GM23338 (cell line): ENCODE measurements around the gene DUSP7. TPM values are rescaled to one million over a fixed set of nuclear protein-coding genes. Genes with fewer than 3 reads are reported as not detected.

ENCODE experiments used
- CREB1 ChIP-seq: fragments of 250-450 bp; sonication (Bioruptor Pico); IDR thresholded peaks from 2 replicates; pipeline ENCODE4 v1.5.0; 2020; ENCODE audit warnings: low read depth, mild to moderate bottlenecking, moderate library complexity
- EZH2 ChIP-seq: fragments of 200-600 bp; sonication (generic); IDR thresholded peaks from one replicate; pipeline ENCODE4 v1.8.0; 2017; ENCODE audit warnings: antibody characterized with exemption, mild to moderate bottlenecking, low read depth; ENCODE audit not compliant: unreplicated experiment
- EZH2phosphoT487 ChIP-seq: fragments of 200-600 bp; sonication (generic); IDR thresholded peaks from one replicate; pipeline ENCODE4 v1.8.1; 2018; ENCODE audit warnings: antibody characterized with exemption; ENCODE audit not compliant: unreplicated experiment
- NANOG ChIP-seq: IDR thresholded peaks from 2 replicates; pipeline ENCODE4 v1.6.1; 2016; ENCODE audit warnings: antibody characterized with exemption, borderline replicate concordance
- POLR2AphosphoS5 ChIP-seq: IDR thresholded peaks from 2 replicates; pipeline ENCODE4 v1.6.1; 2016; ENCODE audit warnings: antibody characterized with exemption, low read depth
- STAT1 ChIP-seq: IDR thresholded peaks from one replicate; pipeline ENCODE4 v1.6.1; 2016; ENCODE audit warnings: antibody characterized with exemption; ENCODE audit not compliant: unreplicated experiment
- polyA plus RNA-seq: library from polyadenylated mRNA; unstranded; fragments of >200 nt; fragmentation: Nextera tagmentation; extraction: Ambion mirVana; gene quantifications from 2 replicates; pipeline ENCODE4 v1.2.1, GENCODE V29; 2016
- total RNA-seq: library from RNA; depleted of rRNA; stranded (reverse); fragments of >200 nt; shearing (Covaris generic); gene quantifications from 2 replicates; pipeline ENCODE4 v1.2.3, GENCODE V29; 2014
- TF ChIP-seq, protein P1 (sequence below): fragments of 250-450 bp; sonication (Bioruptor Pico); IDR thresholded peaks from 2 replicates; pipeline ENCODE4 v1.5.0; 2020; ENCODE audit warnings: mild to moderate bottlenecking, moderate library complexity
- TF ChIP-seq, protein P2 (sequence below), 2 experiments: fragments of 200-600 bp in 1 of 2; sonication (generic) in 1 of 2; conservative IDR thresholded peaks; 2 replicates each; pipeline versions ENCODE4 v1.5.1 to v1.6.1; 2016 to 2017; ENCODE audit warnings: antibody characterized with exemption in 2 of 2, low read depth in 2 of 2, mild to moderate bottlenecking in 2 of 2, moderate library complexity in 1 of 2
- TF ChIP-seq, protein P3 (sequence below): IDR thresholded peaks from one replicate; pipeline ENCODE4 v1.6.1; 2018; ENCODE audit warnings: antibody characterized with exemption; ENCODE audit not compliant: unreplicated experiment
- TF ChIP-seq, protein P4 (sequence below): IDR thresholded peaks from 2 replicates; pipeline ENCODE4 v1.6.1; 2016; ENCODE audit warnings: antibody characterized with exemption

DUSP7 gene
- total and polyA plus RNA-seq, 2 experiments from 2014 or later: 5.6 to 14.7 TPM

DNA sequence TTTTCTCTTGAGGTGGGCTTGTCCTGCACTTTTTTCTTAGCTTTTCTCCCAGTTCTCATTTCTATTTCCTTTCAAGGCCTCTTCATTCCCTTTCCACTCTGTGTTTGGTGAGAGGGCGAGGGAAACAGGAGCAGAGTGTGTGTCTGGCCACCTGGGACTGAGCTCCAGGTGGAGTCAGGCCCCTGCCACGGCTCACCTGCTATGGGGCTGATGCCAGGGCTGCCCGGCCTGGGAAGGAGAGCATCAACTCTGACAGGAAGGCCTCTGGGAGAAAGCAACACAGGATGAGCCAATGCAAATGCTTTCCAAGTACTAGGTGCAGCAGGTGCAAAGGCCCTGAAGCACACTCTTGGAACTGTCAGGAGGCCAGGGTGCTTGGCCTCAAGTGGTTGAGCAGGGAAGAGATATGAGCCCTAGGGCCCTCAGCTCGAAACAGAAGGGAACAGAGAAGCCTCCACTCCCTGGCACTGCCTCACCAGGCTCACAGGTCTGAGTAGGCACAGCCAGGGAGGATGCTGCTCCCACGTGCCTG, 27.3 kb upstream of the DUSP7 start (continued):
- TF ChIP-seq, protein P1, sequence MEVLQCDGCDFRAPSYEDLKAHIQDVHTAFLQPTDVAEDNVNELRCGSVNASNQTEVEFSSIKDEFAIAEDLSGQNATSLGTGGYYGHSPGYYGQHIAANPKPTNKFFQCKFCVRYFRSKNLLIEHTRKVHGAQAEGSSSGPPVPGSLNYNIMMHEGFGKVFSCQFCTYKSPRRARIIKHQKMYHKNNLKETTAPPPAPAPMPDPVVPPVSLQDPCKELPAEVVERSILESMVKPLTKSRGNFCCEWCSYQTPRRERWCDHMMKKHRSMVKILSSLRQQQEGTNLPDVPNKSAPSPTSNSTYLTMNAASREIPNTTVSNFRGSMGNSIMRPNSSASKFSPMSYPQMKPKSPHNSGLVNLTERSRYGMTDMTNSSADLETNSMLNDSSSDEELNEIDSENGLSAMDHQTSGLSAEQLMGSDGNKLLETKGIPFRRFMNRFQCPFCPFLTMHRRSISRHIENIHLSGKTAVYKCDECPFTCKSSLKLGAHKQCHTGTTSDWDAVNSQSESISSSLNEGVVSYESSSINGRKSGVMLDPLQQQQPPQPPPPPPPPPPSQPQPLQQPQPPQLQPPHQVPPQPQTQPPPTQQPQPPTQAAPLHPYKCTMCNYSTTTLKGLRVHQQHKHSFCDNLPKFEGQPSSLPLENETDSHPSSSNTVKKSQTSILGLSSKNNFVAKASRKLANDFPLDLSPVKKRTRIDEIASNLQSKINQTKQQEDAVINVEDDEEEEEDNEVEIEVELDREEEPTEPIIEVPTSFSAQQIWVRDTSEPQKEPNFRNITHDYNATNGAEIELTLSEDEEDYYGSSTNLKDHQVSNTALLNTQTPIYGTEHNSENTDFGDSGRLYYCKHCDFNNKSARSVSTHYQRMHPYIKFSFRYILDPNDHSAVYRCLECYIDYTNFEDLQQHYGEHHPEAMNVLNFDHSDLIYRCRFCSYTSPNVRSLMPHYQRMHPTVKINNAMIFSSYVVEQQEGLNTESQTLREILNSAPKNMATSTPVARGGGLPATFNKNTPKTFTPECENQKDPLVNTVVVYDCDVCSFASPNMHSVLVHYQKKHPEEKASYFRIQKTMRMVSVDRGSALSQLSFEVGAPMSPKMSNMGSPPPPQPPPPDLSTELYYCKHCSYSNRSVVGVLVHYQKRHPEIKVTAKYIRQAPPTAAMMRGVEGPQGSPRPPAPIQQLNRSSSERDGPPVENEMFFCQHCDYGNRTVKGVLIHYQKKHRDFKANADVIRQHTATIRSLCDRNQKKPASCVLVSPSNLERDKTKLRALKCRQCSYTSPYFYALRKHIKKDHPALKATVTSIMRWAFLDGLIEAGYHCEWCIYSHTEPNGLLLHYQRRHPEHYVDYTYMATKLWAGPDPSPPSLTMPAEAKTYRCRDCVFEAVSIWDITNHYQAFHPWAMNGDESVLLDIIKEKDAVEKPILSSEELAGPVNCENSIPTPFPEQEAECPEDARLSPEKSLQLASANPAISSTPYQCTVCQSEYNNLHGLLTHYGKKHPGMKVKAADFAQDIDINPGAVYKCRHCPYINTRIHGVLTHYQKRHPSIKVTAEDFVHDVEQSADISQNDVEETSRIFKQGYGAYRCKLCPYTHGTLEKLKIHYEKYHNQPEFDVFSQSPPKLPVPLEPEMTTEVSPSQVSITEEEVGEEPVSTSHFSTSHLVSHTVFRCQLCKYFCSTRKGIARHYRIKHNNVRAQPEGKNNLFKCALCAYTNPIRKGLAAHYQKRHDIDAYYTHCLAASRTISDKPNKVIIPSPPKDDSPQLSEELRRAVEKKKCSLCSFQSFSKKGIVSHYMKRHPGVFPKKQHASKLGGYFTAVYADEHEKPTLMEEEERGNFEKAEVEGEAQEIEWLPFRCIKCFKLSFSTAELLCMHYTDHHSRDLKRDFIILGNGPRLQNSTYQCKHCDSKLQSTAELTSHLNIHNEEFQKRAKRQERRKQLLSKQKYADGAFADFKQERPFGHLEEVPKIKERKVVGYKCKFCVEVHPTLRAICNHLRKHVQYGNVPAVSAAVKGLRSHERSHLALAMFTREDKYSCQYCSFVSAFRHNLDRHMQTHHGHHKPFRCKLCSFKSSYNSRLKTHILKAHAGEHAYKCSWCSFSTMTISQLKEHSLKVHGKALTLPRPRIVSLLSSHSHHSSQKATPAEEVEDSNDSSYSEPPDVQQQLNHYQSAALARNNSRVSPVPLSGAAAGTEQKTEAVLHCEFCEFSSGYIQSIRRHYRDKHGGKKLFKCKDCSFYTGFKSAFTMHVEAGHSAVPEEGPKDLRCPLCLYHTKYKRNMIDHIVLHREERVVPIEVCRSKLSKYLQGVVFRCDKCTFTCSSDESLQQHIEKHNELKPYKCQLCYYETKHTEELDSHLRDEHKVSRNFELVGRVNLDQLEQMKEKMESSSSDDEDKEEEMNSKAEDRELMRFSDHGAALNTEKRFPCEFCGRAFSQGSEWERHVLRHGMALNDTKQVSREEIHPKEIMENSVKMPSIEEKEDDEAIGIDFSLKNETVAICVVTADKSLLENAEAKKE (CRISPR knock-in tag): no peak
- TF ChIP-seq STAT1 (no peak), CREB1 (CRISPR knock-in tag) (no peak), EZH2phosphoT487 (no peak), POLR2AphosphoS5 (no peak), EZH2 (no peak), NANOG (no peak)
- TF ChIP-seq, protein P2, sequence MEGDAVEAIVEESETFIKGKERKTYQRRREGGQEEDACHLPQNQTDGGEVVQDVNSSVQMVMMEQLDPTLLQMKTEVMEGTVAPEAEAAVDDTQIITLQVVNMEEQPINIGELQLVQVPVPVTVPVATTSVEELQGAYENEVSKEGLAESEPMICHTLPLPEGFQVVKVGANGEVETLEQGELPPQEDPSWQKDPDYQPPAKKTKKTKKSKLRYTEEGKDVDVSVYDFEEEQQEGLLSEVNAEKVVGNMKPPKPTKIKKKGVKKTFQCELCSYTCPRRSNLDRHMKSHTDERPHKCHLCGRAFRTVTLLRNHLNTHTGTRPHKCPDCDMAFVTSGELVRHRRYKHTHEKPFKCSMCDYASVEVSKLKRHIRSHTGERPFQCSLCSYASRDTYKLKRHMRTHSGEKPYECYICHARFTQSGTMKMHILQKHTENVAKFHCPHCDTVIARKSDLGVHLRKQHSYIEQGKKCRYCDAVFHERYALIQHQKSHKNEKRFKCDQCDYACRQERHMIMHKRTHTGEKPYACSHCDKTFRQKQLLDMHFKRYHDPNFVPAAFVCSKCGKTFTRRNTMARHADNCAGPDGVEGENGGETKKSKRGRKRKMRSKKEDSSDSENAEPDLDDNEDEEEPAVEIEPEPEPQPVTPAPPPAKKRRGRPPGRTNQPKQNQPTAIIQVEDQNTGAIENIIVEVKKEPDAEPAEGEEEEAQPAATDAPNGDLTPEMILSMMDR (conservative IDR thresholded peaks at IDR 0.05; ENCODE audit: low read depth in 2 of 2): no peak
- TF ChIP-seq, protein P3, sequence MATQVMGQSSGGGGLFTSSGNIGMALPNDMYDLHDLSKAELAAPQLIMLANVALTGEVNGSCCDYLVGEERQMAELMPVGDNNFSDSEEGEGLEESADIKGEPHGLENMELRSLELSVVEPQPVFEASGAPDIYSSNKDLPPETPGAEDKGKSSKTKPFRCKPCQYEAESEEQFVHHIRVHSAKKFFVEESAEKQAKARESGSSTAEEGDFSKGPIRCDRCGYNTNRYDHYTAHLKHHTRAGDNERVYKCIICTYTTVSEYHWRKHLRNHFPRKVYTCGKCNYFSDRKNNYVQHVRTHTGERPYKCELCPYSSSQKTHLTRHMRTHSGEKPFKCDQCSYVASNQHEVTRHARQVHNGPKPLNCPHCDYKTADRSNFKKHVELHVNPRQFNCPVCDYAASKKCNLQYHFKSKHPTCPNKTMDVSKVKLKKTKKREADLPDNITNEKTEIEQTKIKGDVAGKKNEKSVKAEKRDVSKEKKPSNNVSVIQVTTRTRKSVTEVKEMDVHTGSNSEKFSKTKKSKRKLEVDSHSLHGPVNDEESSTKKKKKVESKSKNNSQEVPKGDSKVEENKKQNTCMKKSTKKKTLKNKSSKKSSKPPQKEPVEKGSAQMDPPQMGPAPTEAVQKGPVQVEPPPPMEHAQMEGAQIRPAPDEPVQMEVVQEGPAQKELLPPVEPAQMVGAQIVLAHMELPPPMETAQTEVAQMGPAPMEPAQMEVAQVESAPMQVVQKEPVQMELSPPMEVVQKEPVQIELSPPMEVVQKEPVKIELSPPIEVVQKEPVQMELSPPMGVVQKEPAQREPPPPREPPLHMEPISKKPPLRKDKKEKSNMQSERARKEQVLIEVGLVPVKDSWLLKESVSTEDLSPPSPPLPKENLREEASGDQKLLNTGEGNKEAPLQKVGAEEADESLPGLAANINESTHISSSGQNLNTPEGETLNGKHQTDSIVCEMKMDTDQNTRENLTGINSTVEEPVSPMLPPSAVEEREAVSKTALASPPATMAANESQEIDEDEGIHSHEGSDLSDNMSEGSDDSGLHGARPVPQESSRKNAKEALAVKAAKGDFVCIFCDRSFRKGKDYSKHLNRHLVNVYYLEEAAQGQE: no peak
- TF ChIP-seq, protein P4, sequence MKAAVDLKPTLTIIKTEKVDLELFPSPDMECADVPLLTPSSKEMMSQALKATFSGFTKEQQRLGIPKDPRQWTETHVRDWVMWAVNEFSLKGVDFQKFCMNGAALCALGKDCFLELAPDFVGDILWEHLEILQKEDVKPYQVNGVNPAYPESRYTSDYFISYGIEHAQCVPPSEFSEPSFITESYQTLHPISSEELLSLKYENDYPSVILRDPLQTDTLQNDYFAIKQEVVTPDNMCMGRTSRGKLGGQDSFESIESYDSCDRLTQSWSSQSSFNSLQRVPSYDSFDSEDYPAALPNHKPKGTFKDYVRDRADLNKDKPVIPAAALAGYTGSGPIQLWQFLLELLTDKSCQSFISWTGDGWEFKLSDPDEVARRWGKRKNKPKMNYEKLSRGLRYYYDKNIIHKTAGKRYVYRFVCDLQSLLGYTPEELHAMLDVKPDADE: no peak
